Inflammatory macrophage (primary cell): ENCODE results near the gene TMEM44.

Experiments used
- DNase-seq, 2 donors: peaks; one replicate each; pipeline ENCODE4 v3.0.0-alpha.2; 2020 to 2022

Gene TMEM44

DNA sequence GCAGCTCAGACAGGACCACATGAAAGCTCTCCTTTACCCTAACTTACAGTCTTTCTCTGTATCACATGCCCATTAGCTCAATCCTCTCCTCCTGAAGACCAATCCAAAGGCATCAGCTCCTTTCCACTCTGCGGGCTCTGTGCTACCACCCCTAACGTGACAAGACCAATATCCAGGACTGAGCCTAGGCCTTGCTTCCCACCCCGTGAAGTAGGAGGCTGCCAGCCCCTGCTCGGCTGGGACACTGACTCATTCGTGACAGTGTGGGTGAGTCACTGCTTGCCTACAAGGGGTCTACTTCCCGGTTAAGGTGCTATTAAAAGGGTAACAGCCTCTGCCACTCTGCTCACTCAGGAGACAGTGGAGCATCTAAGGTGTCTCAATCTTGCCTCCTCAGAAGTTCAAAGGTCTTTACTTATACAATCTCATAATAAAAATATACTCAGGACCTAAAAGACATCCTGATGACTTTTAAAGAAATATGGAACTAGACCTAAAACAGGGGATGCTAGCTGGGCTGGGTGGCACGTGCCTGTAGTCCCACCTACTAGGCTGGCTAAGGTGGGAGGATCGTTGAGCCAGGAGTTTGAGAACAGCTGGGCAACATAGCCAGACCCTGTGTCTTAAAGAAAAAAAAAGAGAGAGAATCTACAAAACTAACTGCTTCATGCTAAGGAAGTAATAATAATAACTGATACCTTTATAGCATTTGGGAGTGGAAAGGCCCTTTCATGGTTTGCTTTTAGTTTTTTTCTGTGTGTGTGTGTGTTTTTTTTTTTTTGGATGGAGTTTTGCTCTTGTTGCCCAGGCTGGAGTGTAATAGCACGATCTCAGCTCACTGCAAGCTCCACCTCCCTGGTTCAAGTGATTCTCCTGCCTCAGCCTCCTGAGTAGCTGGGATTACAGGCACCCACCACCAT, 55.0 kb downstream of the TMEM44 start:
- DNase-seq, result peak; percentile 83 to 95

GRCh38 chr3:194575484-194576210, 57.6 kb downstream of the TMEM44 start:
- DNase-seq, result peak; percentile 64 to 65

DNA sequence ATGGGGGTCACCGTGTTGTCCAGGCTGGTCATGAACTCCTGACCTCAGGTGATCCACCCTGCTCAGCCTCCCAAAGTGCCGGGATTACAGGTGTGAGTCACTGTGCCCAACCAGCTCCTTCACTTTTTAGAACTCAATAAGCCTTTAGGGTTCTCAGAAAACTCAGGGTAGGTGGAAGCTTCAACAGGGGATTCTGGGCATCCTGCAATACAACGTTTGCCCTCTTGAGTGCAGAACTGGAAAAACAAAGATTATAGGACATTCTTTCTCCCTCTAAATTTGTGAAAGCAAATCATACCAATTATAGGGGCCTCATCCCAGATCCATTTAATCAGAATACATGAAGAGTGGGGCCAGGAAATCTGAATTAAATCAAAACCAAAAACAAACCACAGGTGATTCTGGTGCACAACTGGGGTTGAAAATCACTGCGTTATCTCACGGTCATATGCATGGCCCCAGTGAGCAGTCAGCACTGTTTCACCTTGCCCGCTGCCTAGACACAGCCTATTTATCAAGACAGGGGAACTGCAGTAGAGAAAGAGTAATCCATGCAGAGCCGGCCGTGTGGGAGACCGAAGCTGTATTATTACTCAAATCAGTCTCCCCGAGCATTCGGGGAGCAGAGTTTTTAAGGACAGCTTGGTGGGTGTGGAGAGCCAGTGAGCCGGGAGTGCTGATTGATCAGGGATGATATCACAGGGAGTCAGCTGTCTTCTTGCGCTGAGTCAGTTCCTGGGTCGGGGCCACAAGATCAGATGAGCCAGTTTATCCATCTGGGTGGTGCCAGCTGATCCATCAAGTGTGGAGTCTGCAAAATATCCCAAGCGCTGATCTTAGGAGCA, 58.4 kb downstream of the TMEM44 start:
- DNase-seq, result peak; percentile 68 to 85

GRCh38 chr3:194573680-194574437, 59.4 kb downstream of the TMEM44 start:
- DNase-seq, result peak; percentile 39 to 71

GRCh38 chr3:194572944-194573491, 60.2 kb downstream of the TMEM44 start:
- DNase-seq, result peak in 1 of 2 donors; percentile 17

DNA sequence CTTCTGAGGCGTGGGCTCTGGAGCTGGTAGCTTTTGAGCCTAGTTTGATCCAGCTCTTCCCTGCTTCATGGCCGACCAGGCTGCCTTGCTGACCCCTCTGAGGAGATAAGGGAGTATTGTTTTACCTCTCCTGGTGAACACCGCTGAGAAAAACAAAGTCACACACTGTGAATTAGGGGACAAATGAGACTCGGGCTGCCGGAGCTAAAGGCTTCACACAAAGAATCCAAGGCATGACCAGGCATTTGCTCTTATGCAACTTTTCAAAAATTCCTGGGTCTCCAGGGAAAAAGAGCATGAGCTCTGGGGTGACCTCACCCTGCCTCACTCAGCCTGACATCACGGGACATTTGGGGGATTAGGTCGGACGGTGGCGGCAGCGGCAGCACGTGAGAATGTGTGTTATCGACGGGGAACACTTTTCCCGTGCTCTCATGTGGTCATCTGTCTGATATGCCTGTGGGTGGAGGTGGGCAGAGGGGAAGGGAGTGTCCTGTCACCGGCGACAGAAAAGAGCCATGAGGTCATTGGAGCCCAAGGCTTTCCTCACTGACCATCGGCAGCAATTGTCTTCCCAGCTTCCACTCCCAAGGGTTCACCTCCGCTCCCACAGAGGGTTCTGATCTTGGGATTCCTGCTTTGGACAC, 61.0 kb downstream of the TMEM44 start:
- DNase-seq, result peak; percentile 83 to 96

DNA sequence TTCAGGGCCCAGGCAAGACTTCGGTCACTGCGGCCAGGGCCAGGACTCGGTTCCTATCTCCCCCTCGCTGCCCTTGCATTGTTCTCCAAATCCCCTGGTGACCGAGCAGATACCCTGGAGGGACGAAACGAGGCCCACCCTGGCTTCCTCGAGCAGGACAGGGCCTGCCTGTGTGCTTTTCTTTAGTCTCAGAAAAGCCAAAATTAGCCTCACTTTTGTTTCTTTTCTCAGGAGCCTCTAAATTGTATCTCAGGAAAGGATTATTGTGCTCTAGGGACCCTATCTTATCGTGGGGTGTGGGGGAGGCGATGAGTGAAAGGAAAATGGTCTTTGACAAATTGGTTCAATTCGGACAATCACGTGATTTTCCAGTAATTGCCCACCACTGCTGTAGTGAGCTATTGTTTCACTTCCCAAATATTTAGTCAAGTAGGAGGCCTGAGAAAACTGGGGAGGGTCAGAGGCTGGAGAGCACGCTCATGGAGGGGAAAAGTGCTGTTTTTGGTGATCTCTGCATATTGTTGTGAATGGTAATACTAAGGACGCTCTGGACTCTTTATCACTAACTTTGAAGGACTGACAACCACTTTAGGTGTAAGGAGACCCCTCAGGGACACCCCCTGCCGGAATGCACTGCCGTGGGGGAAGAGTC, 61.6 kb downstream of the TMEM44 start:
- peak; percentile 34 to 50 for DNase-seq

DNA sequence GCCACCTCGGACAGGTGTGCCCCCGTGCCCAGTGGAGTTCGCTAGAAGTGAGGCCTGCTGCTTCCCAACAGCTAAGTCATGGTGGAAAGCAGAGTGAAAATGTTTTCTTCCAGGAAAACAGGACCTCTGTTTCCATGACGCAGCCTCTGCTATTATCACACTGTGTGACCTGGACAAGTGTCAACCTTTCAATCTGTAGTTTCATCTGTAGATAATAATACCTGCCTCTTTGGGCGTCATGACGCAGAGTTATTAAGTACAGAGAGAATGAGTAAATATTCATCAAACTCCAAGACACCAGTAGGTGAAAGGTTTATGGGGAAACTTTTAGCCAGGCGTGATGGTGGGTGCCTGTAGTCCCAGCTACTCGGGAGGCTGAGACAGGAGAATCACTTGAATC, 62.3 kb downstream of the TMEM44 start:
- no peak for DNase-seq

GRCh38 chr3:194570235-194570634, 63.0 kb downstream of the TMEM44 start:
- peak; percentile 44 to 53 for DNase-seq

DNA sequence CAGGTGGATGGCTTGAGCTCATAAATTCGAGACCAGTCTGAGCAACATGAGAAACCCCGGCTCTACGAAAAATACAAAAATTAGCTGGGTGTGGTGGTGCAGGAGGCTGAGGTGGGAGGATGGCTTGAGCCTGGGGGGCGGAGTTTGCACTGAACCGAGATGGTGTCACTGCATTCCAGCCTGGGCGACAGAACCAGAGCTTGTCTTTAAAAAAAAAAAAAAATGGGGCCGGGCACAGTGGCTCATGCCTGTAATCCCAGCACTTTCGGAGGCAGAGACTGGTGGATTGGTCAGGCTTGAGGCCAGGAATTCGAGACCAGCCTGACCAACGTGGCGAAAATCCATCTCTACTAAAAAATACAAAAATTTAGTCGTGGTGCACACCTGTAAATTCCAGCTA, 64.0 kb downstream of the TMEM44 start:
- no peak for DNase-seq

- no peak for DNase-seq
Measured at GRCh38 chr3:194565597-194566190, 67.5 kb downstream of the TMEM44 start.

DNA sequence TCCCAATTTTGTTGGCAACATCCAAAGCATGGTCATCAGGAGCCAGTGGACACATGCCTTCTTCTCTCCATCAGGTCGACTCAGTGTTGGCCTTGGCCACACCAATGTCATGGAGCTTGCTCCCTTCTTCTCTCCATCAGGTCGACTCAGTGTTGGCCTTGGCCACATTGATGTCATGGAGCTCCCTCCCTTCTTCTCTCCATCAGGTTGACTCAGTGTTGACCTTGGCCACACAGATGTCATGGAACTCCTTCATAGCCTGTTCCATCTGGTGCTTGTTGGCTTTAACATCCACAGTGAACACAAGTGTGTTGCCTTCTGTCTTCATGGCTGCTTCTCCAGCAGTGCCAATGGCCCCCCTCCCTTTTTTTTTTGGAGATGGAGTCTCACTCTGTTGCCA, 70.2 kb downstream of the TMEM44 start:
- no peak for DNase-seq

GRCh38 chr3:194561306-194561974, 71.8 kb downstream of the TMEM44 start:
- DNase-seq, result peak; percentile 37 to 58

- DNase-seq, result no peak
Measured at GRCh38 chr3:194560047-194560446, 73.2 kb downstream of the TMEM44 start.

GRCh38 chr3:194559530-194559929, 73.7 kb downstream of the TMEM44 start:
- no peak for DNase-seq

DNA sequence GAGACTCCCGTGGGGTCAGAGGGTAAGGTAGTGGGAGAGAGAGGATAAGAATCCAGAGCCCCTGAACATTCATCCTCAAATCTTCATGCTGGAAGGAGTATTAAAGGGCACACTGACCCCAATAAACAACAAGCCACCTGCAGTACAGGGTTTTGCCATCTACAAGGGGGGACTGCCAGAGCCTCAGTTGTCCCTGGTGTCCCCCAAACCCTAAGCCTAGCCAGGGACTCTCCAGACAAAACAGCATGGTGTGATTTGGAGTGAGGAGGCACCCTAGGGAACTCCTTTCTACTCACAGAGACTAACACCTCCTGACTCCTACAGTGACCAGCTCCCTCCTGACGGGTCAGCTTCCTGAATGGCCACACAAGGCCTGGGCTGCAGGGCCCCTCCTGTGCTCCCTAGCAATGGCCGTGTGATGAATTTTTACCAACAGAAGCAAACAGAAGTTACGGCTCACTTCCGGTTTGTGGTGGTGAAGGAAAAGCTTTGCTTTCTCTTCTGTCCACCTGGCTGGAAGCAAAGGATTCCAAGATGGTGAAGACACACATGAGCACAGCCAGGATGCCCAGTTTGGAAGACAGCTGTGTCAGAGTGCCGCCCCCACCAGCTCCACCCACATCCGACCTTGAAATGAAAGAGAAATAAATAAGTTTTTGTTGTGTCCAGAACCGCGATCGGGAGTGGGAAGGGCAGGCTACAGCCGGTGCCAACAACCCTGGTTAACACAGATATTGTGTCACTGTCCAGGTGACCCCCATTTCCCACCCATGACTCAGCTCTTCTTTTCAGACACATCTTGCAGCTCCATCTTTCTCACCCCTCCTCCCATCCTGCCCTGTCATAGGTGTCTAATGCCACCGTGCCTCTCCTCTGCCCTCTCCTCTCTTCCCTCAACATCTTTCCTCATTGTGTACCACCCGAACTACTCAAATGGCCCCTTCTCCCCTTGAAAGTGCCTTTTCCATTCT, 76.8 kb downstream of the TMEM44 start:
- peak; percentile 30 to 73 for DNase-seq

GRCh38 chr3:194555175-194556062, 77.8 kb downstream of the TMEM44 start:
- no peak for DNase-seq
